C1 segment of cervical spinal cord (tissue), 14 donors: ENCODE data around the gene RNF149.

Source experiments
- DNase-seq, 14 donors: peaks; one replicate each; lab custom pipeline; 2025; lab: John Stamatoyannopoulos, UW

The RNF149 gene

GRCh38 chr2:101295895-101296294 lies 12.6 kb downstream of the RNF149 start:
- DNase-seq: no peak

- DNase-seq: no peak
Observed at GRCh38 chr2:101294861-101295260, 13.6 kb downstream of the RNF149 start.

- no peak for DNase-seq
Observed at GRCh38 chr2:101293544-101293943, 15.0 kb downstream of the RNF149 start.

- no peak for DNase-seq
Observed at GRCh38 chr2:101291973-101292372, 16.5 kb downstream of the RNF149 start.

- DNase-seq: no peak
Observed at GRCh38 chr2:101290711-101291110, 17.8 kb downstream of the RNF149 start.

GRCh38 chr2:101287303-101287702 lies 21.2 kb downstream of the RNF149 start:
- DNase-seq: no peak

GRCh38 chr2:101286684-101287083 lies 21.8 kb downstream of the RNF149 start:
- DNase-seq: no peak

- no peak for DNase-seq
Observed at GRCh38 chr2:101282980-101283379, 25.5 kb downstream of the RNF149 start.

GRCh38 chr2:101281482-101281881 lies 27.0 kb downstream of the RNF149 start:
- DNase-seq: no peak

GRCh38 chr2:101278925-101279324 lies 29.6 kb downstream of the RNF149 start:
- no peak for DNase-seq

GRCh38 chr2:101277111-101277510 lies 31.4 kb downstream of the RNF149 start:
- no peak for DNase-seq

- DNase-seq: peak in 1 of 14 donors; percentile 12
Observed at GRCh38 chr2:101274142-101274541, 34.4 kb downstream of the RNF149 start.

GRCh38 chr2:101273056-101273455 lies 35.4 kb downstream of the RNF149 start:
- no peak for DNase-seq

GRCh38 chr2:101272045-101272784 lies 36.3 kb downstream of the RNF149 start:
- no peak for DNase-seq

- DNase-seq: no peak
Observed at GRCh38 chr2:101270700-101271259, 37.7 kb downstream of the RNF149 start.

GRCh38 chr2:101267671-101268656 lies 40.5 kb downstream of the RNF149 start:
- no peak for DNase-seq

- DNase-seq: no peak
Observed at GRCh38 chr2:101265893-101266499, 42.5 kb downstream of the RNF149 start.

- DNase-seq: no peak
Observed at GRCh38 chr2:101264360-101264939, 44.1 kb downstream of the RNF149 start.

- DNase-seq: no peak
Observed at GRCh38 chr2:101263377-101263800, 45.1 kb downstream of the RNF149 start.

GRCh38 chr2:101262142-101262541 lies 46.4 kb downstream of the RNF149 start:
- DNase-seq: no peak

- no peak for DNase-seq
Observed at GRCh38 chr2:101258804-101259203, 49.7 kb downstream of the RNF149 start.
